Stimulated activated CD4-positive, alpha-beta T cell treated with anti-CD3 and anti-CD28 coated beads, Interleukin-4, amount 100 ng/mL, for 48 hours (primary cell): ENCODE results near the gene EPS8.
"Not testable (repeated sequence)": the region's sequence is repeated elsewhere in the genome, so short reads cannot be mapped to it uniquely, and the experiment has no call there.

ENCODE experiments used
- DNase-seq, 2 donors: peaks; one replicate each; pipeline ENCODE4 v3.0.0-alpha.2; 2020; ENCODE audit warnings: low read depth in 2 of 2

EPS8 gene

GRCh38 chr12:15757553-15758255, 31.5 kb downstream of the EPS8 start:
- no peak for DNase-seq

GRCh38 chr12:15756822-15757221, 32.4 kb downstream of the EPS8 start:
- no peak for DNase-seq

- DNase-seq = no peak
These were observed 35.0 kb downstream of the EPS8 start for GRCh38 chr12:15754233-15754632.

GRCh38 chr12:15752785-15753184, 36.4 kb downstream of the EPS8 start:
- DNase-seq = no peak

- no peak for DNase-seq
These were observed 37.4 kb downstream of the EPS8 start for GRCh38 chr12:15751741-15752140.

- no peak for DNase-seq
These were observed 39.3 kb downstream of the EPS8 start for GRCh38 chr12:15749937-15750336.

- not testable (repeated sequence) for DNase-seq
These were observed 47.3 kb downstream of the EPS8 start for GRCh38 chr12:15741870-15742269.

GRCh38 chr12:15741082-15741481, 48.1 kb downstream of the EPS8 start:
- DNase-seq = no peak

- not testable (repeated sequence) for DNase-seq
These were observed 48.8 kb downstream of the EPS8 start for GRCh38 chr12:15740389-15740788.

GRCh38 chr12:15738438-15739015, 50.7 kb downstream of the EPS8 start:
- DNase-seq = no peak

- no peak for DNase-seq
These were observed 53.2 kb downstream of the EPS8 start for GRCh38 chr12:15735837-15736615.

GRCh38 chr12:15733136-15733535, 56.1 kb downstream of the EPS8 start:
- DNase-seq = no peak

- DNase-seq = no peak
These were observed 56.7 kb downstream of the EPS8 start for GRCh38 chr12:15732341-15733061.

- DNase-seq = no peak
These were observed 57.2 kb downstream of the EPS8 start for GRCh38 chr12:15731940-15732339.

- DNase-seq = no peak
These were observed 60.1 kb downstream of the EPS8 start for GRCh38 chr12:15729097-15729496.

GRCh38 chr12:15728118-15728598, 61.0 kb downstream of the EPS8 start:
- no peak for DNase-seq

GRCh38 chr12:15726878-15727150, 62.4 kb downstream of the EPS8 start:
- DNase-seq = no peak

GRCh38 chr12:15726027-15726877, 62.9 kb downstream of the EPS8 start:
- no peak for DNase-seq

GRCh38 chr12:15722951-15723350, 66.2 kb downstream of the EPS8 start:
- no peak for DNase-seq

GRCh38 chr12:15721316-15722115, 67.7 kb downstream of the EPS8 start:
- DNase-seq = no peak

- DNase-seq = no peak
These were observed 68.9 kb downstream of the EPS8 start for GRCh38 chr12:15720295-15720694.
